BLaER1 (cell line): ENCODE results near the gene FNDC3B.
"Not testable (repeated sequence)": the region's sequence is repeated elsewhere in the genome, so short reads cannot be mapped to it uniquely, and the experiment has no call there.

Experiments
- H3K27ac ChIP-seq: shearing (Covaris generic); formaldehyde crosslinking; 2 replicates; pipeline ENCODE4 v1.8.1; 2022
- H3K27me3 ChIP-seq: shearing (Covaris generic); formaldehyde crosslinking; 2 replicates; pipeline ENCODE4 v1.8.1; 2022
- H3K36me3 ChIP-seq: shearing (Covaris generic); formaldehyde crosslinking; 2 replicates; pipeline ENCODE4 v1.8.1; 2022
- H3K4me1 ChIP-seq: shearing (Covaris generic); formaldehyde crosslinking; 2 replicates; pipeline ENCODE4 v1.8.1; 2022
- H3K4me2 ChIP-seq: shearing (Covaris generic); formaldehyde crosslinking; 2 replicates; pipeline ENCODE4 v1.8.1; 2022
- H3K4me3 ChIP-seq: shearing (Covaris generic); formaldehyde crosslinking; 2 replicates; pipeline ENCODE4 v1.8.1; 2022
- H3K9ac ChIP-seq: shearing (Covaris generic); formaldehyde crosslinking; 2 replicates; pipeline ENCODE4 v1.8.1; 2022
- H3K9me3 ChIP-seq: shearing (Covaris generic); formaldehyde crosslinking; 2 replicates; pipeline ENCODE4 v1.8.1; 2022
- H4K20me1 ChIP-seq: shearing (Covaris generic); formaldehyde crosslinking; 2 replicates; pipeline ENCODE4 v1.8.1; 2022
- Cebpa-rat ChIP-seq: shearing (Covaris generic); IDR thresholded peaks from 2 replicates; pipeline ENCODE4 v1.8.1; 2022

The FNDC3B gene

GRCh38 chr3:172244011-172244410 is 204.6 kb downstream of the FNDC3B start:
- no peak overlapping the region for H3K27ac ChIP-seq
- H4K20me1 ChIP-seq, result no peaks in the 10 kb centered on the region
- H3K27me3 ChIP-seq, result no peaks in the 10 kb centered on the region
- no peaks in the 10 kb centered on the region for H3K4me1 ChIP-seq
- H3K4me3 ChIP-seq, result no peak overlapping the region
- no peak overlapping the region for H3K9ac ChIP-seq
- no peak for TF ChIP-seq Cebpa-rat
- H3K4me2 ChIP-seq, result no peak overlapping the region
- H3K36me3 ChIP-seq, result peaks cover 46% of the 10 kb centered on the region
- H3K9me3 ChIP-seq, result peaks cover 31% of the 10 kb centered on the region

- Histone ChIP-seq H3K4me3 (no peak overlapping the region), H3K9me3 (peaks cover 31% of the 10 kb centered on the region), H3K4me1 (no peaks in the 10 kb centered on the region), H3K27ac (no peak overlapping the region), H3K36me3 (peaks cover 41% of the 10 kb centered on the region), H3K4me2 (no peak overlapping the region), H3K9ac (no peak overlapping the region), H3K27me3 (no peaks in the 10 kb centered on the region), H4K20me1 (no peaks in the 10 kb centered on the region)
- no peak for TF ChIP-seq Cebpa-rat
Measured at GRCh38 chr3:172245241-172245640, 205.9 kb downstream of the FNDC3B start.

- Histone ChIP-seq H3K9ac (no peak overlapping the region), H3K4me2 (no peak overlapping the region), H3K4me1 (no peaks in the 10 kb centered on the region), H3K9me3 (peaks cover 22% of the 10 kb centered on the region), H3K36me3 (peaks cover 39% of the 10 kb centered on the region), H3K4me3 (no peak overlapping the region), H3K27ac (no peak overlapping the region), H3K27me3 (no peaks in the 10 kb centered on the region), H4K20me1 (no peaks in the 10 kb centered on the region)
- no peak for TF ChIP-seq Cebpa-rat
Measured at GRCh38 chr3:172246107-172246844, 206.9 kb downstream of the FNDC3B start.

GRCh38 chr3:172247525-172248274 is 208.3 kb downstream of the FNDC3B start:
- peaks cover 8% of the 10 kb centered on the region for H3K9me3 ChIP-seq
- no peaks in the 10 kb centered on the region for H3K27me3 ChIP-seq
- no peak overlapping the region for H3K9ac ChIP-seq
- no peak overlapping the region for H3K27ac ChIP-seq
- H3K4me3 ChIP-seq, result no peak overlapping the region
- peaks cover 28% of the 10 kb centered on the region for H3K36me3 ChIP-seq
- no peaks in the 10 kb centered on the region for H4K20me1 ChIP-seq
- no peak for TF ChIP-seq Cebpa-rat
- no peaks in the 10 kb centered on the region for H3K4me1 ChIP-seq
- H3K4me2 ChIP-seq, result no peak overlapping the region

GRCh38 chr3:172249039-172249438 is 209.7 kb downstream of the FNDC3B start:
- peaks cover 24% of the 10 kb centered on the region for H3K36me3 ChIP-seq
- H3K9me3 ChIP-seq, result no peaks in the 10 kb centered on the region
- H3K4me1 ChIP-seq, result no peaks in the 10 kb centered on the region
- no peak overlapping the region for H3K27ac ChIP-seq
- no peak overlapping the region for H3K4me2 ChIP-seq
- TF ChIP-seq Cebpa-rat, result no peak
- H3K4me3 ChIP-seq, result no peak overlapping the region
- no peaks in the 10 kb centered on the region for H4K20me1 ChIP-seq
- H3K27me3 ChIP-seq, result no peaks in the 10 kb centered on the region
- H3K9ac ChIP-seq, result no peak overlapping the region

- Histone ChIP-seq H3K4me2 (no peak overlapping the region), H3K36me3 (peaks cover 40% of the 10 kb centered on the region), H3K4me3 (no peak overlapping the region), H3K4me1 (no peaks in the 10 kb centered on the region), H3K27ac (no peak overlapping the region), H4K20me1 (no peaks in the 10 kb centered on the region), H3K9ac (no peak overlapping the region), H3K9me3 (no peaks in the 10 kb centered on the region), H3K27me3 (no peaks in the 10 kb centered on the region)
- no peak for TF ChIP-seq Cebpa-rat
Measured at GRCh38 chr3:172251211-172251610, 211.8 kb downstream of the FNDC3B start.

GRCh38 chr3:172253200-172253599 is 213.8 kb downstream of the FNDC3B start:
- Histone ChIP-seq H3K4me1 (no peaks in the 10 kb centered on the region), H3K4me2 (no peak overlapping the region), H3K27ac (no peak overlapping the region), H3K36me3 (peaks cover 40% of the 10 kb centered on the region), H3K27me3 (no peaks in the 10 kb centered on the region), H4K20me1 (no peaks in the 10 kb centered on the region), H3K9me3 (no peaks in the 10 kb centered on the region), H3K9ac (no peak overlapping the region), H3K4me3 (no peak overlapping the region)
- no peak for TF ChIP-seq Cebpa-rat

GRCh38 chr3:172254542-172254941 is 215.2 kb downstream of the FNDC3B start:
- no peak for TF ChIP-seq Cebpa-rat
- no peaks in the 10 kb centered on the region for H3K27me3 ChIP-seq
- no peaks in the 10 kb centered on the region for H3K9me3 ChIP-seq
- no peak overlapping the region for H3K4me3 ChIP-seq
- H4K20me1 ChIP-seq, result no peaks in the 10 kb centered on the region
- no peak overlapping the region for H3K9ac ChIP-seq
- no peak overlapping the region for H3K27ac ChIP-seq
- no peak overlapping the region for H3K4me2 ChIP-seq
- H3K4me1 ChIP-seq, result no peaks in the 10 kb centered on the region
- H3K36me3 ChIP-seq, result peaks cover 44% of the 10 kb centered on the region

GRCh38 chr3:172255321-172255720 is 215.9 kb downstream of the FNDC3B start:
- not testable (repeated sequence) for H3K4me3 ChIP-seq, H3K9me3 ChIP-seq, H4K20me1 ChIP-seq, H3K4me2 ChIP-seq, H3K9ac ChIP-seq, H3K27ac ChIP-seq, H3K27me3 ChIP-seq, H3K4me1 ChIP-seq
- peaks cover 44% of the 10 kb centered on the region for H3K36me3 ChIP-seq

- Histone ChIP-seq H3K4me1 (no peaks in the 10 kb centered on the region), H3K4me2 (no peak overlapping the region), H4K20me1 (no peaks in the 10 kb centered on the region), H3K4me3 (no peak overlapping the region), H3K36me3 (peaks cover 45% of the 10 kb centered on the region), H3K27me3 (no peaks in the 10 kb centered on the region), H3K9me3 (no peaks in the 10 kb centered on the region), H3K9ac (no peak overlapping the region), H3K27ac (no peak overlapping the region)
- TF ChIP-seq Cebpa-rat, result no peak
Measured at GRCh38 chr3:172256101-172256734, 216.8 kb downstream of the FNDC3B start.
